CD4-positive, alpha-beta T cell (primary cell): ENCODE results near the gene C2orf42. TPM values are rescaled to one million over a fixed set of nuclear protein-coding genes. Genes with fewer than 3 reads are reported as not detected.
"Not testable (repeated sequence)": the region's sequence is repeated elsewhere in the genome, so short reads cannot be mapped to it uniquely, and the experiment has no call there.

ENCODE experiments used
- ATAC-seq: fragments of 200-7000 bp; cut with Tn5 transposase; one replicate; pipeline ENCODE4 v1.10.0; 2022; ENCODE audit warnings: mild to moderate bottlenecking; ENCODE audit not compliant: poor library complexity
- CTCF ChIA-PET: fragments of 350-600 bp; sonication (Branson Sonifier 250); formaldehyde crosslinking; loops from one replicate; lab custom pipeline; 2021; ENCODE audit warnings: antibody characterized with exemption, inconsistent platforms; lab: Charles Lee
- POLR2A ChIA-PET: fragments of 350-600 bp; sonication (Branson Sonifier 250); formaldehyde crosslinking; loops from one replicate; lab custom pipeline; 2021; ENCODE audit warnings: antibody characterized with exemption, inconsistent platforms; lab: Charles Lee
- DNase-seq, 14 experiments: peaks; one replicate each; pipeline ENCODE4 v3.0.0-alpha.2; 2013 to 2020; ENCODE audit warnings: mixed read lengths in 2 of 14
- H3K27ac ChIP-seq, 2 donors: one replicate each; pipeline versions ENCODE4 v1.5.1 to v1.7.0; 2013; ENCODE audit warnings: low read length in 2 of 2, low read depth in 1 of 2, mild to moderate bottlenecking in 1 of 2
- H3K27me3 ChIP-seq, 2 experiments: 1 replicate in 1 of 2; 2 replicates in 1 of 2; pipeline versions ENCODE4 v1.6.1 to v1.7.0; 2013; ENCODE audit warnings: low read length in 2 of 2, control low read depth in 1 of 2, mild to moderate bottlenecking in 1 of 2, moderate library complexity in 1 of 2; ENCODE audit not compliant: insufficient read depth in 2 of 2, control insufficient read depth in 1 of 2
- H3K36me3 ChIP-seq: one replicate; pipeline ENCODE4 v1.6.1; 2013; ENCODE audit warnings: low read length, control low read depth; ENCODE audit not compliant: insufficient read depth
- H3K4me1 ChIP-seq: one replicate; pipeline ENCODE4 v1.6.1; 2013; ENCODE audit warnings: low read length, control low read depth; ENCODE audit not compliant: insufficient read depth
- H3K4me3 ChIP-seq: one replicate; pipeline ENCODE4 v1.5.1; 2013; ENCODE audit warnings: mild to moderate bottlenecking, low read length, moderate library complexity
- H3K9me3 ChIP-seq, 2 experiments: 1 replicate in 1 of 2; 2 replicates in 1 of 2; pipeline versions ENCODE4 v1.6.1 to v1.7.0; 2013; ENCODE audit warnings: low read length in 2 of 2, mild to moderate bottlenecking in 2 of 2, control low read depth in 1 of 2, moderate library complexity in 1 of 2; ENCODE audit not compliant: control insufficient read depth in 1 of 2, insufficient read depth in 1 of 2
- H3K27ac Mint-ChIP-seq: one replicate; pipeline ENCODE4 v1.8.0; 2020; ENCODE audit warnings: mixed read lengths
- H3K27me3 Mint-ChIP-seq: one replicate; pipeline ENCODE4 v1.8.0; 2021; ENCODE audit warnings: mixed read lengths
- H3K36me3 Mint-ChIP-seq: one replicate; pipeline ENCODE4 v1.8.0; 2021; ENCODE audit warnings: low read depth, mixed read lengths
- H3K4me1 Mint-ChIP-seq: one replicate; pipeline ENCODE4 v1.8.0; 2021; ENCODE audit warnings: low read depth, mixed read lengths
- H3K4me3 Mint-ChIP-seq: one replicate; pipeline ENCODE4 v1.8.0; 2020; ENCODE audit warnings: mild to moderate bottlenecking, mixed read lengths
- H3K9me3 Mint-ChIP-seq: one replicate; pipeline ENCODE4 v1.8.0; 2020; ENCODE audit warnings: mixed read lengths
- intact Hi-C, 2 experiments: fragments of 100-400 bp; cut with DNase I in 1 of 2; cut with micrococcal nuclease in 1 of 2; formaldehyde crosslinking; loops; one replicate each; pipeline versions ENCODE4 v1.15.1 to v1.9.0; 2023 to 2025; cut with DNase I, micrococcal nuclease
- total RNA-seq, 174 experiments: library from RNA in 2 of 174; stranded (reverse) in 2 of 174; gene quantifications; one replicate each; pipeline ENCODE4 v1.2.3 and lab custom pipeline; 2021 to 2026
- TF ChIP-seq, protein P1 (sequence below): fragments of 200-600 bp; IDR thresholded peaks from one replicate; pipeline ENCODE4 v1.8.0; 2022; ENCODE audit warnings: antibody characterized with exemption, mild to moderate bottlenecking

Gene C2orf42
- total RNA-seq, 2 experiments from 2014 or later: 16.9 to 18.4 TPM

DNA sequence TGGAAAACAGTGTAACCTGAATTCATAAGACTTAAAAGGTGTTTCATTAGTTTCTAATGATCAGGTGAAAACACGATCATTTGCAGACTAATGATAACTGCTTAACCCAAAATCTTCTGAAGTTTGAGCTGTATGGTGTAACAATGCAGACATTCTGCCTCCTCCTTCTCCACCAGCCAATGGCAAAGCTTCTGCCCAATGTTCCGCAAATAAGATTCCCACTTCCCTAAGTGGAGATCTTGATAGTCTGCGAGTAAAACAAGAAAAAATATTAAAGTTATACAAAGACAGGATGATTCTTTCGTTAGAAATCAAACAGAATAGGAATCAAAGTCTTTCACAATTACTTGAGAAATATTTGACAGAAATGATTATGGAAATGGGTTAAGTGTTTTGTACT, 8.1 kb downstream of the C2orf42 start:
- H3K4me1 ChIP-seq: no peaks in the 10 kb centered on the region
- ChIA-PET POLR2A (interaction anchor here (0.6 kb wide), 1 partner anchor 613 kb away, joined by 3 read pairs; no protein-coding TSS in a partner anchor), CTCF (interaction anchor here (1.2 kb wide), 1 partner anchor 9 kb away, joined by 3 read pairs; no protein-coding TSS in a partner anchor)
- no peaks in the 10 kb centered on the region for H3K9me3 ChIP-seq
- TF ChIP-seq, protein P1, sequence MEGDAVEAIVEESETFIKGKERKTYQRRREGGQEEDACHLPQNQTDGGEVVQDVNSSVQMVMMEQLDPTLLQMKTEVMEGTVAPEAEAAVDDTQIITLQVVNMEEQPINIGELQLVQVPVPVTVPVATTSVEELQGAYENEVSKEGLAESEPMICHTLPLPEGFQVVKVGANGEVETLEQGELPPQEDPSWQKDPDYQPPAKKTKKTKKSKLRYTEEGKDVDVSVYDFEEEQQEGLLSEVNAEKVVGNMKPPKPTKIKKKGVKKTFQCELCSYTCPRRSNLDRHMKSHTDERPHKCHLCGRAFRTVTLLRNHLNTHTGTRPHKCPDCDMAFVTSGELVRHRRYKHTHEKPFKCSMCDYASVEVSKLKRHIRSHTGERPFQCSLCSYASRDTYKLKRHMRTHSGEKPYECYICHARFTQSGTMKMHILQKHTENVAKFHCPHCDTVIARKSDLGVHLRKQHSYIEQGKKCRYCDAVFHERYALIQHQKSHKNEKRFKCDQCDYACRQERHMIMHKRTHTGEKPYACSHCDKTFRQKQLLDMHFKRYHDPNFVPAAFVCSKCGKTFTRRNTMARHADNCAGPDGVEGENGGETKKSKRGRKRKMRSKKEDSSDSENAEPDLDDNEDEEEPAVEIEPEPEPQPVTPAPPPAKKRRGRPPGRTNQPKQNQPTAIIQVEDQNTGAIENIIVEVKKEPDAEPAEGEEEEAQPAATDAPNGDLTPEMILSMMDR: no peak
- no peaks in the 10 kb centered on the region for H3K4me1 Mint-ChIP-seq
- H3K9me3 Mint-ChIP-seq: no peaks in the 10 kb centered on the region
- no peaks in the 10 kb centered on the region for H3K27me3 Mint-ChIP-seq
- intact Hi-C loops: no loop called here
- H3K27ac ChIP-seq: no peak overlapping the region
- no peak overlapping the region for H3K27ac Mint-ChIP-seq
- H3K36me3 Mint-ChIP-seq: peaks cover 41% of the 10 kb centered on the region
- no peak for ATAC-seq
- no peak for DNase-seq
- no peaks in the 10 kb centered on the region for H3K27me3 ChIP-seq
- H3K4me3 Mint-ChIP-seq: no peak overlapping the region
- H3K4me3 ChIP-seq: no peak overlapping the region
- H3K36me3 ChIP-seq: peaks cover 29% of the 10 kb centered on the region

DNA sequence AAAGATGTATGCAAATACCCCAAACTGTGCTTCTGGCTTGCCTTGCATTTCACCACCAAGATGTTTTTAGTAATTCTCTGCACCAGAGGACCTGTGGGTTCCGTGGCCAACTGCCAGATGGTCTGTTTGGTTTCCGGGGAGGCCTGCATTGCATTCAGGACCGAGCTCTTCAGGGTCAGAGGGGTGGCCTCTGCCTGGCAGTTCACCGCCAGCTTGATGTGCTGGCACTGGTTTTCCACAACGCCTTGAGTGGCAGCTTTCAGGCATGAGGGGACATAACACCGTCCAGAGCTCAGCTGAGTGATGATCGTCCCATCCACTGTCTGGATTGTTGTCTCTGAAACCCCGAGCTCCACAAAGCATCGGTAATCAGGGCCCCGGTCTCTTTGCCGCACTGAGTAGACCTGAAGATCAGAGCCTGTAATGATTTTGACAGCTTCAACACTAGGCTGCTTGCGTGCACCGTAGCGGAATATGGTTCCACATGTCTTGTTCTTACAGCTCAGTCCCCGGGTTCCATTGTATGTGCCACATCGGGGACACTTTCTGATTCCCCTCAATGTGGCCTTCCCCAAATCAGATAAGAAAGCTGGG, 9.4 kb downstream of the C2orf42 start:
- no peak for ATAC-seq
- Mint-ChIP-seq H3K4me3 (no peak overlapping the region), H3K9me3 (no peaks in the 10 kb centered on the region), H3K27me3 (no peaks in the 10 kb centered on the region), H3K4me1 (no peaks in the 10 kb centered on the region), H3K27ac (no peak overlapping the region), H3K36me3 (peaks cover 51% of the 10 kb centered on the region)
- POLR2A ChIA-PET: interaction anchor here (1.2 kb wide), 1 partner anchor 9 kb away, joined by 8 read pairs; the partner anchor contains the start of gene C2orf42
- Histone ChIP-seq H3K36me3 (peaks cover 36% of the 10 kb centered on the region), H3K27me3 (no peaks in the 10 kb centered on the region), H3K4me3 (no peak overlapping the region), H3K9me3 (no peaks in the 10 kb centered on the region), H3K4me1 (no peaks in the 10 kb centered on the region), H3K27ac (no peak overlapping the region)
- intact Hi-C loops: no loop called here
- DNase-seq: no peak
- CTCF ChIA-PET: no interaction called here
- TF ChIP-seq, protein P1: no peak

DNA sequence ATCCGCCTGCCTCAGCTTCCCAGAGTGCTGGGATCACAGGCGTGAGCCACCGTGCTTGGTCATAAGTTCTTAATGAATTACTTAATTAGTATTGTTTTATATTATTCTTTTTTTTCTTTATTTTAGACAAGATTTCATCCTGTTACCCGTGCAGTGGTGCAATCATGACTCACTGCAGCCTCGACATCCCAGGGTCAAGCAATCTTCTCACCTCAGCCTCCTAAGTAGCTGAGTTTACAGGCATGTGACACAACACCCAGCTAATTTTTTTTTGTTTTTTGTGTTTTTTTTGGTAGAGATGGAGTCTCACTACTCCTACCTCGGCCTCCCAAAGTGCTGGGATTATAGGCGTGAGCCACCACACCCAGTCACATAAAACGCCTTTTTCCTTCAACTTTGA, 17.3 kb downstream of the C2orf42 start:
- ChIA-PET POLR2A (interaction anchor here (1.5 kb wide), 1 partner anchor 262 kb away, joined by 3 read pairs; no protein-coding TSS in a partner anchor), CTCF (no interaction called here)
- no peak overlapping the region for H3K27ac Mint-ChIP-seq
- no peaks in the 10 kb centered on the region for H3K9me3 ChIP-seq
- peaks cover 55% of the 10 kb centered on the region for H3K36me3 Mint-ChIP-seq
- H3K27me3 Mint-ChIP-seq: no peaks in the 10 kb centered on the region
- no peak overlapping the region for H3K4me3 ChIP-seq
- DNase-seq (no peak), ATAC-seq (no peak)
- no peaks in the 10 kb centered on the region for H3K9me3 Mint-ChIP-seq
- intact Hi-C loops: no loop called here
- H3K36me3 ChIP-seq: peaks cover 42% of the 10 kb centered on the region
- H3K4me1 ChIP-seq: no peaks in the 10 kb centered on the region
- no peak overlapping the region for H3K4me3 Mint-ChIP-seq
- H3K27ac ChIP-seq: no peak overlapping the region
- H3K27me3 ChIP-seq: no peaks in the 10 kb centered on the region
- TF ChIP-seq, protein P1: no peak
- no peaks in the 10 kb centered on the region for H3K4me1 Mint-ChIP-seq

DNA sequence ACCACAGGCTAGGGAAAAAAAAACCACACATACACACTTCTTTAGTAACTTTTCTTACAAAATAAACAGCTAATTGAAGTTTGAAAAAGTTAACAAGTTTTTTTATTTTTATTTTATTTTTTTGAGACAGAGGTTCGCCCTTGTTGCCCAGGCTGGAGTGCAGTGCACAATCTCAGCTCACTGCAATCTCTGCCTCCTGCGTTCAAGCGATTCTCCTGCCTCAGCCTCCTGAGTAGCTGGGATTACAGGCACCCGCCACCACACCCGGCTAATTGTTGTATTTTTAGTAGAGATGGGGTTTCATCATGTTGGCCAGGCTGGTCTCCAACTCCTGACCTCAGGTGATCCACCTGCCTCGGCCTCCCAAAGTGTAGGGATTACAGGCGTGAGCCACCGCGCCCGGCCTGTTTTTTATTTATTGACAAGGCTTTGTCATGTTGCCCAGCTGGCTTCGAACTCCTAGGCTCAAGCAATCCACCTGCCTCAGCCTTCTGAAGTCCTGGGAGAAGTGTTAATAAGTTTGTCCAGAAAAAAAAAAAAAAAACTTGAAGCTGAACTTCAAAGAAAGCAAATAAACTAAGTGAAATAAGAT, 21.1 kb downstream of the C2orf42 start:
- H3K9me3 ChIP-seq, H3K27me3 ChIP-seq, H3K4me1 ChIP-seq, H3K27me3 Mint-ChIP-seq, H3K9me3 Mint-ChIP-seq, H3K4me3 ChIP-seq, H3K4me1 Mint-ChIP-seq, intact Hi-C loops, H3K27ac Mint-ChIP-seq, H3K27ac ChIP-seq, DNase-seq, ATAC-seq, CTCF ChIA-PET, H3K4me3 Mint-ChIP-seq: not testable (repeated sequence)
- peaks cover 37% of the 10 kb centered on the region for H3K36me3 ChIP-seq
- peaks cover 58% of the 10 kb centered on the region for H3K36me3 Mint-ChIP-seq
- POLR2A ChIA-PET: interaction anchor here (0.7 to 0.8 kb wide), 2 partner anchors 27 to 88 kb away, joined by 3 read pairs; partner anchors contain the start of gene PCYOX1
